Measurements from ENCODE around the gene RPS27L. TPM values are rescaled to one million over a fixed set of nuclear protein-coding genes. Genes with fewer than 3 reads are reported as not detected.
A peak's percentile ranks its signal among the peaks of the same experiment; 100 is the strongest.

Gene RPS27L
- total and polyA plus RNA-seq, 9 of the 15 experiments (the other 6 are each of a cell fraction or from before 2014, with no cell fraction given) = 72.2 to 382 (median 116) TPM

DNA sequence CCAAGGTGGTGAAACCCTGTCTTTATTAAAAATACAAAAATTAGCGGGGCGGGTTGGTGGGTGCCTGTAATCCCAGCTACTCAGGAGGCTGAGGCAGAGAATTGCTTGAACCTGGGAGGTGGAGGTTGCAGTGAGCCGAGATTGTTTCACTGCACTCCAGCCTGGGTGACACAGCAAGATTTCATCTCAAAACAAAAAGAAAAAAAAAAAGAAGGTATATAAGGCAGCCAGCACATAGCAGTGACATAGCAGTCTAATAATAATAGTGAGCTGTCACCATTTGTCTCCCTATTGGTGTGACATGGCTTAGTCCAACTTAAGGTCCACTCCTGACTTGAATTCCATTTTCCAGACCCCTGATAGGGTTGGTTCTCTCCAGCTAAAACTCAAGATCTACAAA is 44.4 kb downstream of the RPS27L start (continued):
- TF ChIP-seq SPI1 (IDR thresholded peaks at IDR 0.05; ENCODE audit: borderline replicate concordance, low read depth, low read length) (no peak), ZNF224 (CRISPR knock-in tag; IDR thresholded peaks at IDR 0.05) (no peak), DPF2 (IDR thresholded peaks at IDR 0.05) (peak; percentile 60), ATF1 (CRISPR knock-in tag; IDR thresholded peaks at IDR 0.05) (no peak), ATF1 (tag; IDR thresholded peaks at IDR 0.05) (no peak), TSHZ1 (CRISPR knock-in tag; IDR thresholded peaks at IDR 0.05) (no peak), NR4A1 (CRISPR knock-in tag; IDR thresholded peaks at IDR 0.05) (no peak), NR4A1 (tag; IDR thresholded peaks at IDR 0.05) (no peak), PHF20 (IDR thresholded peaks at IDR 0.05; ENCODE audit: partially characterized antibody) (no peak), ARID1B (IDR thresholded peaks at IDR 0.05) (peak; percentile 62; the same call in 1 of the 2 replicates), ZNF175 (CRISPR knock-in tag; IDR thresholded peaks at IDR 0.05; ENCODE audit: low read depth) (no peak), NR1H2 (CRISPR knock-in tag; IDR thresholded peaks at IDR 0.05) (no peak), RBM15 (IDR thresholded peaks at IDR 0.05; ENCODE audit: insufficient read depth, low read length) (no peak), SMARCE1 (IDR thresholded peaks at IDR 0.05) (peak; percentile 52; the same call in 1 of the 2 replicates), ZBTB2 (IDR thresholded peaks at IDR 0.05) (no peak), CREB3 (tag; conservative IDR thresholded peaks at IDR 0.05; ENCODE audit: low read depth) (no peak), ZNF184 (CRISPR knock-in tag; IDR thresholded peaks at IDR 0.05) (no peak), ATF6 (CRISPR knock-in tag; IDR thresholded peaks at IDR 0.05) (no peak)
- TF ChIP-seq, protein P1, sequence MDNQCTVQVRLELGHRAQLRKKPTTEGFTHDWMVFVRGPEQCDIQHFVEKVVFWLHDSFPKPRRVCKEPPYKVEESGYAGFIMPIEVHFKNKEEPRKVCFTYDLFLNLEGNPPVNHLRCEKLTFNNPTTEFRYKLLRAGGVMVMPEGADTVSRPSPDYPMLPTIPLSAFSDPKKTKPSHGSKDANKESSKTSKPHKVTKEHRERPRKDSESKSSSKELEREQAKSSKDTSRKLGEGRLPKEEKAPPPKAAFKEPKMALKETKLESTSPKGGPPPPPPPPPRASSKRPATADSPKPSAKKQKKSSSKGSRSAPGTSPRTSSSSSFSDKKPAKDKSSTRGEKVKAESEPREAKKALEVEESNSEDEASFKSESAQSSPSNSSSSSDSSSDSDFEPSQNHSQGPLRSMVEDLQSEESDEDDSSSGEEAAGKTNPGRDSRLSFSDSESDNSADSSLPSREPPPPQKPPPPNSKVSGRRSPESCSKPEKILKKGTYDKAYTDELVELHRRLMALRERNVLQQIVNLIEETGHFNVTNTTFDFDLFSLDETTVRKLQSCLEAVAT (IDR thresholded peaks at IDR 0.05) = no peak
- TF ChIP-seq, protein P2, sequence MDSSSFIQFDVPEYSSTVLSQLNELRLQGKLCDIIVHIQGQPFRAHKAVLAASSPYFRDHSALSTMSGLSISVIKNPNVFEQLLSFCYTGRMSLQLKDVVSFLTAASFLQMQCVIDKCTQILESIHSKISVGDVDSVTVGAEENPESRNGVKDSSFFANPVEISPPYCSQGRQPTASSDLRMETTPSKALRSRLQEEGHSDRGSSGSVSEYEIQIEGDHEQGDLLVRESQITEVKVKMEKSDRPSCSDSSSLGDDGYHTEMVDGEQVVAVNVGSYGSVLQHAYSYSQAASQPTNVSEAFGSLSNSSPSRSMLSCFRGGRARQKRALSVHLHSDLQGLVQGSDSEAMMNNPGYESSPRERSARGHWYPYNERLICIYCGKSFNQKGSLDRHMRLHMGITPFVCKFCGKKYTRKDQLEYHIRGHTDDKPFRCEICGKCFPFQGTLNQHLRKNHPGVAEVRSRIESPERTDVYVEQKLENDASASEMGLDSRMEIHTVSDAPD (CRISPR knock-in tag; IDR thresholded peaks at IDR 0.05) = no peak

All from K562 (cell line).